Measurements from ENCODE around the gene SLC27A3. TPM values are rescaled to one million over a fixed set of nuclear protein-coding genes. Genes with fewer than 3 reads are reported as not detected.

Gene SLC27A3
- total RNA-seq = 5.1 and 6.5 TPM in 2 replicates

DNA sequence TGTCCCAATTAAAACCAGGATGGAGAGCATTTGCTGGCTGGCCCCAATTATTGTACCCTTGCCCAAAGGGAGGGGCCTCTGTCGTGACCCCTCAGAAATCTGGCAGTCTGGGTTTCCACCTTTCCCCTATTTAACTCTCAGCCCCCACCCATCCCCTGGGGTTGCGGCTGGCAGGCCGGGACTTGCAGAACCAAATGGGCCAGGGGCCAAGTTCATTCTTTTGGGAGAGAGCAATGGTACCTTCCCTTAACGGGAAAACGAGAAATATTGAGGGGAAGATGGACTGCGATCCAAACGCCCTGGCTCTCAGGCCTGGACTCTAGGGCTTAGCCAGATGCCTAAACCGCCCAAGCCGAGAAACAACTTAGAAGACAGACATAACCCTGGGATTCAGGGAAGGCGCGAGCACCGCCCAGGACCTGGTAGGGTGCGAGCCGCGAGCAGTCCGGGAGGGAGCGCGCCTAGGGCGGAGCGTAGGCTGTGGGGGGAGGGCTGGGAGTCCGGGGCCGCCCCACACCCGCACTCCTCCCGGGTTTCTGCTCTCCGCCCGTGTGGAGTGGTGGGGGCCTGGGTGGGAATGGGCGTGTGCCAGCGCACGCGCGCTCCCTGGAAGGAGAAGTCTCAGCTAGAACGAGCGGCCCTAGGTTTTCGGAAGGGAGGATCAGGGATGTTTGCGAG is at the start of gene SLC27A3:
Gene SLC27A3, plus strand, starts transcription at position 628 of the 678 bp plus-strand sequence. CDS start 91 bp downstream, outside the sequence.
- H3K4me3 ChIP-seq (ENCODE audit: low read depth, low read length) = peak within 1 kb of the TSS; percentile 65
- no peak for DNase-seq (ENCODE audit: low read depth)
- TF ChIP-seq, protein P1, sequence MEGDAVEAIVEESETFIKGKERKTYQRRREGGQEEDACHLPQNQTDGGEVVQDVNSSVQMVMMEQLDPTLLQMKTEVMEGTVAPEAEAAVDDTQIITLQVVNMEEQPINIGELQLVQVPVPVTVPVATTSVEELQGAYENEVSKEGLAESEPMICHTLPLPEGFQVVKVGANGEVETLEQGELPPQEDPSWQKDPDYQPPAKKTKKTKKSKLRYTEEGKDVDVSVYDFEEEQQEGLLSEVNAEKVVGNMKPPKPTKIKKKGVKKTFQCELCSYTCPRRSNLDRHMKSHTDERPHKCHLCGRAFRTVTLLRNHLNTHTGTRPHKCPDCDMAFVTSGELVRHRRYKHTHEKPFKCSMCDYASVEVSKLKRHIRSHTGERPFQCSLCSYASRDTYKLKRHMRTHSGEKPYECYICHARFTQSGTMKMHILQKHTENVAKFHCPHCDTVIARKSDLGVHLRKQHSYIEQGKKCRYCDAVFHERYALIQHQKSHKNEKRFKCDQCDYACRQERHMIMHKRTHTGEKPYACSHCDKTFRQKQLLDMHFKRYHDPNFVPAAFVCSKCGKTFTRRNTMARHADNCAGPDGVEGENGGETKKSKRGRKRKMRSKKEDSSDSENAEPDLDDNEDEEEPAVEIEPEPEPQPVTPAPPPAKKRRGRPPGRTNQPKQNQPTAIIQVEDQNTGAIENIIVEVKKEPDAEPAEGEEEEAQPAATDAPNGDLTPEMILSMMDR (conservative IDR thresholded peaks at IDR 0.05; ENCODE audit: low read depth, low read length) = no peak

- TF ChIP-seq, protein P1 (conservative IDR thresholded peaks at IDR 0.05; ENCODE audit: low read depth, low read length) = peak; percentile 22
- peak; percentile 96 for DNase-seq (ENCODE audit: low read depth)
- peak within 1 kb of the TSS; percentile 99 for H3K4me3 ChIP-seq (ENCODE audit: low read depth, low read length)
These were observed 47.5 kb upstream of the SLC27A3 start, which contains the start of gene INTS3 for GRCh38 chr1:153727463-153728304. TSS of gene INTS3 (plus strand) at chr1:153728050. CDS start at chr1:153728635, 585 bp downstream.

DNA sequence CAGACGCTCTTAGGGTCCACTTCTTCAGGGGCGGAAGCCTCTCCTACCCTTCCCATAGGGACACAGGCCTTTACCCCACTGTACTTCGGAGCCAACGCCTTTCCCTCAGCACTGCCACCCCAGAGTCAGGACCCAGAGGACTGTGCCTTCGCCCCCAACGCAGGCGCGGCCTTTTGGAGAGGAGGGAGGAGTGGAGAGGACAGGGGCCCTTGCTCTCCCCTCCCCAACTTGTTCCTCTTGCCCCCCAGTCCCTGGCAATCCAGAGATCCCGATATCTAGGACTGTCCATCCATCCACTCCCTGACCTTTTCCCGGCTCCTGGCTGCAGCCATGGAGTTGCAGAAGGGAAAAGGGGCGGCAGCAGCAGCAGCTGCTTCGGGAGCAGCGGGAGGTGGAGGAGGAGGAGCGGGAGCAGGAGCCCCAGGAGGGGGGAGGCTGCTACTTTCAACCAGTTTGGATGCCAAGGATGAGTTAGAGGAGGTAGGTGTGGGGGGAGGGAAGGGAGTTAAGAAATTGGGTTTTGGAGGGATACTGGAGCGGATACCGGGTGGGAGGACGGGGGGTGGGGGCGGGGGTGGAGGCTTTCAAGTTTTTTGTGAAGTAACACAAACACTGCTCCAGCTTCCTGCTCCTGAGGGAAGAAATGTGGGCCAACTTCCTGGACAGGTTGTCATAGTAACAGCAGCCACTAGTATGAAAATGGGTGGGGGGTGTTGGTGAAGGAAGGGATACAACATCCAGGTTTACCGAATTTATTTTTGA is 46.7 kb upstream of the SLC27A3 start:
- no peak for DNase-seq (ENCODE audit: low read depth)
- TF ChIP-seq, protein P1 (conservative IDR thresholded peaks at IDR 0.05; ENCODE audit: low read depth, low read length) = no peak
- H3K4me3 ChIP-seq (ENCODE audit: low read depth, low read length) = peak overlapping the region; percentile 99

GRCh38 chr1:153730468-153730988 is 44.7 kb upstream of the SLC27A3 start:
- TF ChIP-seq, protein P1 (conservative IDR thresholded peaks at IDR 0.05; ENCODE audit: low read depth, low read length) = no peak
- no peak overlapping the region for H3K4me3 ChIP-seq (ENCODE audit: low read depth, low read length)

GRCh38 chr1:153733970-153734369 is 41.2 kb upstream of the SLC27A3 start:
- H3K4me3 ChIP-seq (ENCODE audit: low read depth, low read length) = no peak overlapping the region
- TF ChIP-seq, protein P1 (conservative IDR thresholded peaks at IDR 0.05; ENCODE audit: low read depth, low read length) = no peak
- no peak for DNase-seq (ENCODE audit: low read depth)

More at GRCh38 chr1:153730468-153730988, 44.7 kb upstream of the SLC27A3 start:
- DNase-seq (ENCODE audit: low read depth) = no peak

GRCh38 chr1:153734396-153735089 is 40.7 kb upstream of the SLC27A3 start:
- TF ChIP-seq, protein P1 (conservative IDR thresholded peaks at IDR 0.05; ENCODE audit: low read depth, low read length) = no peak
- DNase-seq (ENCODE audit: low read depth) = no peak
- no peak overlapping the region for H3K4me3 ChIP-seq (ENCODE audit: low read depth, low read length)
